Measurements from ENCODE around the gene PRR23A.
A peak's percentile ranks its signal among the peaks of the same experiment; 100 is the strongest.

PRR23A gene

GRCh38 chr3:139005356-139005993, 593 bp downstream of the PRR23A start:
- DNase-seq (ENCODE audit: insufficient read length, low spot score), result no peak
- no peak for TF ChIP-seq POLR2A (IDR thresholded peaks at IDR 0.05; ENCODE audit: low read depth, low read length)
- no peak for FAIRE-seq

GRCh38 chr3:138995706-138996105, 10.4 kb downstream of the PRR23A start:
- FAIRE-seq, result no peak
- DNase-seq (ENCODE audit: insufficient read length, low spot score), result no peak
- no peak for TF ChIP-seq POLR2A (IDR thresholded peaks at IDR 0.05; ENCODE audit: low read depth, low read length)

- no peak for TF ChIP-seq POLR2A (IDR thresholded peaks at IDR 0.05; ENCODE audit: low read depth, low read length)
- no peak for DNase-seq (ENCODE audit: insufficient read length, low spot score)
- no peak for FAIRE-seq
These were observed 18.9 kb downstream of the PRR23A start for GRCh38 chr3:138987181-138987580.

GRCh38 chr3:138985932-138986331, 20.1 kb downstream of the PRR23A start:
- no peak for TF ChIP-seq POLR2A (IDR thresholded peaks at IDR 0.05; ENCODE audit: low read depth, low read length)
- FAIRE-seq (no peak), DNase-seq (ENCODE audit: insufficient read length, low spot score) (no peak)

GRCh38 chr3:138984816-138985215, 21.3 kb downstream of the PRR23A start:
- FAIRE-seq (no peak), DNase-seq (ENCODE audit: insufficient read length, low spot score) (no peak)
- no peak for TF ChIP-seq POLR2A (IDR thresholded peaks at IDR 0.05; ENCODE audit: low read depth, low read length)

GRCh38 chr3:138976047-138976446, 30.0 kb downstream of the PRR23A start:
- no peak for TF ChIP-seq POLR2A (IDR thresholded peaks at IDR 0.05; ENCODE audit: low read depth, low read length)
- DNase-seq (ENCODE audit: insufficient read length, low spot score) (no peak), FAIRE-seq (no peak)

GRCh38 chr3:138975351-138975750, 30.7 kb downstream of the PRR23A start:
- no peak for FAIRE-seq
- no peak for TF ChIP-seq POLR2A (IDR thresholded peaks at IDR 0.05; ENCODE audit: low read depth, low read length)

GRCh38 chr3:138974462-138974861, 31.6 kb downstream of the PRR23A start:
- DNase-seq (ENCODE audit: insufficient read length, low spot score) (peak; percentile 35), FAIRE-seq (no peak)
- TF ChIP-seq POLR2A (IDR thresholded peaks at IDR 0.05; ENCODE audit: low read depth, low read length), result no peak

More at GRCh38 chr3:138975351-138975750, 30.7 kb downstream of the PRR23A start:
- DNase-seq (ENCODE audit: insufficient read length, low spot score), result no peak

- TF ChIP-seq POLR2A (IDR thresholded peaks at IDR 0.05; ENCODE audit: low read depth, low read length), result no peak
- DNase-seq (ENCODE audit: insufficient read length, low spot score) (no peak), FAIRE-seq (no peak)
These were observed 33.1 kb downstream of the PRR23A start for GRCh38 chr3:138972941-138973340.

GRCh38 chr3:138971766-138972320, 34.2 kb downstream of the PRR23A start:
- FAIRE-seq (no peak), DNase-seq (ENCODE audit: insufficient read length, low spot score) (no peak)
- no peak for TF ChIP-seq POLR2A (IDR thresholded peaks at IDR 0.05; ENCODE audit: low read depth, low read length)

- no peak for TF ChIP-seq POLR2A (IDR thresholded peaks at IDR 0.05; ENCODE audit: low read depth, low read length)
- DNase-seq (ENCODE audit: insufficient read length, low spot score) (no peak), FAIRE-seq (no peak)
These were observed 41.1 kb downstream of the PRR23A start for GRCh38 chr3:138964923-138965322.

GRCh38 chr3:138964264-138964663, 41.8 kb downstream of the PRR23A start:
- TF ChIP-seq POLR2A (IDR thresholded peaks at IDR 0.05; ENCODE audit: low read depth, low read length), result no peak
- DNase-seq (ENCODE audit: insufficient read length, low spot score) (no peak), FAIRE-seq (no peak)

- no peak for DNase-seq (ENCODE audit: insufficient read length, low spot score)
- TF ChIP-seq POLR2A (IDR thresholded peaks at IDR 0.05; ENCODE audit: low read depth, low read length), result no peak
- FAIRE-seq, result no peak
These were observed 43.1 kb downstream of the PRR23A start for GRCh38 chr3:138962854-138963560.

- no peak for DNase-seq (ENCODE audit: insufficient read length, low spot score)
- TF ChIP-seq POLR2A (IDR thresholded peaks at IDR 0.05; ENCODE audit: low read depth, low read length), result no peak
- no peak for FAIRE-seq
These were observed 45.6 kb downstream of the PRR23A start for GRCh38 chr3:138960417-138960852.

All from H54 (cell line).